VCaP (cell line): Measurements from ENCODE around the gene CCDC88B.

Experiments used
- H3K27ac ChIP-seq: fragments of 450-650 bp; 2 replicates; pipeline ENCODE4 v1.5.1; 2017
- TF ChIP-seq, protein P1 (sequence below): fragments of 450-650 bp; conservative IDR thresholded peaks from 2 replicates; pipeline ENCODE4 v1.5.1; 2017; ENCODE audit warnings: mild to moderate bottlenecking, moderate library complexity

The CCDC88B gene

DNA sequence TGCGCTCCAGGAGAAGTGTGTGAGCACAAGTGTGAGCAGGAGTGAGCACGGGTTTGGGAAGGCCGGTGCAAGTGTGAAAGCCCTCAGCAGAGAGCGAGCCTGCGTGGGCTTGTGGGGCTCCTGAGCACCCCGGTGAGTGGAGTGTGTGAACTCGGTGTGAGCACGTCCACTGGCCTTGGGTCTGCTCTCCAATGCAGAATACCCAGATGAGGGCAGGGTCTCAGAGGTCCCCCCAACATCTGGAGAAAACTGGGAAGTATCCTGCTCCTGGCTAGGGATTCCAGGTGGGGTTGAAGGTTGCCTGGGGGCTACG is 33.5 kb upstream of the CCDC88B start:
- TF ChIP-seq, protein P1, sequence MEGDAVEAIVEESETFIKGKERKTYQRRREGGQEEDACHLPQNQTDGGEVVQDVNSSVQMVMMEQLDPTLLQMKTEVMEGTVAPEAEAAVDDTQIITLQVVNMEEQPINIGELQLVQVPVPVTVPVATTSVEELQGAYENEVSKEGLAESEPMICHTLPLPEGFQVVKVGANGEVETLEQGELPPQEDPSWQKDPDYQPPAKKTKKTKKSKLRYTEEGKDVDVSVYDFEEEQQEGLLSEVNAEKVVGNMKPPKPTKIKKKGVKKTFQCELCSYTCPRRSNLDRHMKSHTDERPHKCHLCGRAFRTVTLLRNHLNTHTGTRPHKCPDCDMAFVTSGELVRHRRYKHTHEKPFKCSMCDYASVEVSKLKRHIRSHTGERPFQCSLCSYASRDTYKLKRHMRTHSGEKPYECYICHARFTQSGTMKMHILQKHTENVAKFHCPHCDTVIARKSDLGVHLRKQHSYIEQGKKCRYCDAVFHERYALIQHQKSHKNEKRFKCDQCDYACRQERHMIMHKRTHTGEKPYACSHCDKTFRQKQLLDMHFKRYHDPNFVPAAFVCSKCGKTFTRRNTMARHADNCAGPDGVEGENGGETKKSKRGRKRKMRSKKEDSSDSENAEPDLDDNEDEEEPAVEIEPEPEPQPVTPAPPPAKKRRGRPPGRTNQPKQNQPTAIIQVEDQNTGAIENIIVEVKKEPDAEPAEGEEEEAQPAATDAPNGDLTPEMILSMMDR, result no peak
- H3K27ac ChIP-seq, result peak overlapping the region; percentile 95

DNA sequence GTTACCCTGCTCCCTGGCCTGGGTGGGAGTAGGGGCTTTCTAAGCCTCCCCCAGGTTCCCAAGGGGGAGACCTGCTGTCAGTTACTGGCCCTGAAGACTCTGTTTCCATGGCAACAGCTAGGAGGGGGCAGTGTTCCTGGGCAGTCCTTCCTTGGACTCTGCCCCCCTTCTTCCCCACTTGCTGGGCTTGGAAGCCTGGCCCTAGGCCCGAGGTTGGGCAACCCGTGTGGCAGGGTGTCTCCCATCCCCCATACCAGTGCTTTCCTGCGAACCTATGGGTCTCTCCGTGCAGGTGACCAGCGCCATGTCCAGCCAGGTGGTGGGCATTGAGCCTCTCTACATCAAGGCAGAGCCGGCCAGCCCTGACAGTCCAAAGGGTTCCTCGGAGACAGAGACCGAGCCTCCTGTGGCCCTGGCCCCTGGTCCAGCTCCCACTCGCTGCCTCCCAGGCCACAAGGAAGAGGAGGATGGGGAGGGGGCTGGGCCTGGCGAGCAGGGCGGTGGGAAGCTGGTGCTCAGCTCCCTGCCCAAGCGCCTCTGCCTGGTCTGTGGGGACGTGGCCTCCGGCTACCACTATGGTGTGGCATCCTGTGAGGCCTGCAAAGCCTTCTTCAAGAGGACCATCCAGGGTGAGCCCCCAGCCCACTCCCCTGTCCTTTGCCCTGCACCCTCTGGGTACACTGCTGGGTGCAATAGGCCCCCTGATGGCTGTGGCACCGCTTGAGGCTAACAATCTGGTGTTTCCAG is 33.0 kb upstream of the CCDC88B start:
- TF ChIP-seq, protein P1, result no peak
- peak overlapping the region; percentile 95 for H3K27ac ChIP-seq

DNA sequence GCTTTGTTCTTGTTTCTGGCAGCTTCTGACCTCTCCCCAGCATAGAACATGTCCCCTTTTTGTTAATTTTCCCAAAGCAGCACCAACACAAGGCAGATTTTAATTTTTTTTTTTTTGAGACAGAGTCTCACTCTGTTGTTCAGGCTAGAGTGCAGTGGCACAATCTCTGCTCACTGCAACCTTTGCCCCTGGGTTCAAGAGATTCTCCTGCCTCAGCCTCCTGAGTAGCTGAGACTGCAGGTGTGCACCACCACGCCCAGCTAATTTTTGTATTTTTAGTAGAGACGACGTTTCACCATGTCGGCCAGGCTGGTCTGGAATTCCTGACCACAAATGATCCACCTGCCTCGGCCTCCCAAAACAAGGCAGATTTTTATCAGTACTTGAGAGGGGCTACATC is 32.2 kb upstream of the CCDC88B start:
- H3K27ac ChIP-seq, result peak overlapping the region; percentile 95

DNA sequence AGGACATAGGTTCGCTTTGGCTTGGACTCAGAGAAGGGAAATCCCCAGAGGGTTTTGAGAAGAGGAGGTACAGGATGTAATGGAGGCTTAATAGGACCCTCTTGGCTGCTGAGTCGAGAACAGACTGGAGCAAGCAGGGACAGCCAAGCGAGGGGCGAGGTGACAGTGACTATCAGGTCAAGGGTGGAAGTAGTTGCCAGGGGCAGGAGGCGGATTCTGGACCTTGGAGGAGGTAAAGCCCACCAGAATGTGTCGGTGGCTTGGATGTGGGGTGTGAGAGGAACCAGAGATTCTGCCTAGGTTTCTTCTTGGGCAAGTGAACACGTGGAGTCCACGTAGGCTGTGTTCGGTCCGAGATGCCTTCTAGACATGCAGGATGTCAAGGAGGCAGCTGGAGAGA is 27.1 kb upstream of the CCDC88B start:
- peak overlapping the region; percentile 100 for H3K27ac ChIP-seq
- TF ChIP-seq, protein P1, result no peak

DNA sequence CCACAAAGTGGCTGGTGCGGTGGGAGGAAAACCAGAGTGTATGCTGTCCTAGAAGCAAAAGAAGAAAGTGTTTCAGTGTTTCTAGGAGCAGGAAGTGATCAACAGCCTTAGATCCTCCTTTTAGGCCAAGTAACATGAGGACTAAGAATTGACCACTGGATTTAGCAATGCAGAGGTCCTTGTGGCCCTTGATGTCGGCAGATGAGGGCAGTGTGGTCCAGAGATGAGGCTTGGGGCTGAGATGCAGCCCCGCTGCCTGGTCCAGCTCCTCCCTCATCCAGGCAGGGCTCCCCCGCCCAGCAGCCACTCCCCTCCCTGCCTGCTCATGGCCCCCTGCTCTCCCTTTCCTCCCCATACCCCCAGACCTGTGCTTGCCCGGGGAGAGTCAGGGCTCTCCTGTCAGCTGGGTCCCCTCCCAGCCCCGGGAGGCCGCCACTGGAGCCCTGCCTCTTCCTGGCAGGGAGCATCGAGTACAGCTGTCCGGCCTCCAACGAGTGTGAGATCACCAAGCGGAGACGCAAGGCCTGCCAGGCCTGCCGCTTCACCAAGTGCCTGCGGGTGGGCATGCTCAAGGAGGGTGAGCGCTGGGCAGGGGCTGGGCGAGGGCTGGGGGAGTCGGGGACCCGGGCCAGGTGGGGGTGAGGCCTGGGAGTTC is 26.4 kb upstream of the CCDC88B start:
- TF ChIP-seq, protein P1, result no peak
- H3K27ac ChIP-seq, result peak overlapping the region; percentile 100

DNA sequence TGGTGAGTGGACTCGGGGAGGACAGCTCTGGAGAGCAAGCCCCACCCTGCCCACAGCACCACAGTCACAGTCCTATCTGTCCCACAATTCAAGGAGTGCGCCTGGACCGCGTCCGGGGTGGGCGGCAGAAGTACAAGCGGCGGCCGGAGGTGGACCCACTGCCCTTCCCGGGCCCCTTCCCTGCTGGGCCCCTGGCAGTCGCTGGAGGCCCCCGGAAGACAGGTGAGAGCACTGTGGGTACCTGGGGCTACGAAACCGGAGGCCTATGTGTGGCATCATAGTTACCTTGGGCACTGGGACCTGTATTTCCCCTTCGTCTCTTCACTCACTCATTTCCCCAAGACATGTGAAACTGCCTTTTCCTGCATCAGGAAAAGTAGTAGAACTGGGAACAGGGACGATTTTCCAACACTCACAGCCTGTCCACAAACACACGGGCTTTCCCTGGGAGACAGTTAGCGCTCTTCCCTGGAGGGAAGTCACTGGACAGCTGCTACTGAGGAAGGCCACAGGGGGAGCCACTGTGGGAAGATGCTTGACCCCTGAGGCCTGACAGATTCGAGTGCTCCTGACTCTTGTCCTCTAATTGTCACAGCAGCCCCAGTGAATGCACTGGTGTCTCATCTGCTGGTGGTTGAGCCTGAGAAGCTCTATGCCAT is 25.7 kb upstream of the CCDC88B start:
- TF ChIP-seq, protein P1, result peak; percentile 68
- H3K27ac ChIP-seq, result peak overlapping the region; percentile 100

DNA sequence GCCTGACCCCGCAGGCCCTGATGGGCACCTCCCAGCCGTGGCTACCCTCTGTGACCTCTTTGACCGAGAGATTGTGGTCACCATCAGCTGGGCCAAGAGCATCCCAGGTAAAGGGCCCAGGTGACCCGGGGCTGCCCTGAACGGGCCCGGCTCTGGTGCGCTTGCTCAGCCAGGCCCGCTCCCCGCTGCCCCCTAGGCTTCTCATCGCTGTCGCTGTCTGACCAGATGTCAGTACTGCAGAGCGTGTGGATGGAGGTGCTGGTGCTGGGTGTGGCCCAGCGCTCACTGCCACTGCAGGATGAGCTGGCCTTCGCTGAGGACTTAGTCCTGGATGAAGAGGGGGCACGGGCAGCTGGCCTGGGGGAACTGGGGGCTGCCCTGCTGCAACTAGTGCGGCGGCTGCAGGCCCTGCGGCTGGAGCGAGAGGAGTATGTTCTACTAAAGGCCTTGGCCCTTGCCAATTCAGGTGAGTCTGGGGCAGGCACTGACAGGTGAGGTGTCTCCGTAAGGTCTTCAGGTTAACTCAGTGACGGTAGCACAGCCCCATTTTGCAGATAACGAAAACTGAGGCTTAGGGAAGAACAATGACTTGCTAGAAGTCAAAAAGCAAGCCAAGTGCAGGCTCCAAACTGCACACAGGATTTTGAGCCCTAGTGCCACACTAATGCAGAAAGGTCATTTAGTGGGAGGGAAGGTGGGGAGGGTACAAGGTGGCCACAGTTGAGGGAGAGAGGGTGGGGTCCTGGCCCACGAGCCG is 25.0 kb upstream of the CCDC88B start:
- TF ChIP-seq, protein P1, result peak; percentile 55; the same call in 1 of the 2 replicates
- H3K27ac ChIP-seq, result peak overlapping the region; percentile 100

DNA sequence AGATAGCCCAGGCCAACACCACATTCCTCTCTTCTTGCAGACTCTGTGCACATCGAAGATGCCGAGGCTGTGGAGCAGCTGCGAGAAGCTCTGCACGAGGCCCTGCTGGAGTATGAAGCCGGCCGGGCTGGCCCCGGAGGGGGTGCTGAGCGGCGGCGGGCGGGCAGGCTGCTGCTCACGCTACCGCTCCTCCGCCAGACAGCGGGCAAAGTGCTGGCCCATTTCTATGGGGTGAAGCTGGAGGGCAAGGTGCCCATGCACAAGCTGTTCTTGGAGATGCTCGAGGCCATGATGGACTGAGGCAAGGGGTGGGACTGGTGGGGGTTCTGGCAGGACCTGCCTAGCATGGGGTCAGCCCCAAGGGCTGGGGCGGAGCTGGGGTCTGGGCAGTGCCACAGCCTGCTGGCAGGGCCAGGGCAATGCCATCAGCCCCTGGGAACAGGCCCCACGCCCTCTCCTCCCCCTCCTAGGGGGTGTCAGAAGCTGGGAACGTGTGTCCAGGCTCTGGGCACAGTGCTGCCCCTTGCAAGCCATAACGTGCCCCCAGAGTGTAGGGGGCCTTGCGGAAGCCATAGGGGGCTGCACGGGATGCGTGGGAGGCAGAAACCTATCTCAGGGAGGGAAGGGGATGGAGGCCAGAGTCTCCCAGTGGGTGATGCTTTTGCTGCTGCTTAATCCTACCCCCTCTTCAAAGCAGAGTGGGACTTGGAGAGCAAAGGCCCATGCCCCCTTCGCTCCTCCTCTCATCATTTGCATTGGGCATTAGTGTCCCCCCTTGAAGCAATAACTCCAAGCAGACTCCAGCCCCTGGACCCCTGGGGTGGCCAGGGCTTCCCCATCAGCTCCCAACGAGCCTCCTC is 24.1 kb upstream of the CCDC88B start:
- H3K27ac ChIP-seq, result peak overlapping the region; percentile 100
